Gastrocnemius medialis (tissue), 4 donors: ENCODE data around the gene KIF21B. TPM values are rescaled to one million over a fixed set of nuclear protein-coding genes. Genes with fewer than 3 reads are reported as not detected.

Source experiments
- ATAC-seq, 2 donors: fragments of 150-250 bp; one replicate each; pipeline ENCODE4 v1.9.1; 2016
- DNase-seq, 2 donors: peaks; one replicate each; pipeline ENCODE4 v3.0.0-alpha.2; 2019
- H3K27ac ChIP-seq, 4 donors: fragments of 200-600 bp; sonication (generic); 1 replicate in 1 of 4; 2 replicates in 3 of 4; pipeline ENCODE4 v1.5.1; 2016 to 2018; ENCODE audit warnings: mild to moderate bottlenecking in 2 of 4, moderate library complexity in 1 of 4
- H3K27me3 ChIP-seq, 3 donors: fragments of 200-600 bp; sonication (generic) in 2 of 3; 1 replicate in 1 of 3; 2 replicates in 2 of 3; pipeline versions ENCODE4 v1.5.1 to v1.6.0; 2016 to 2019; ENCODE audit warnings: mild to moderate bottlenecking in 1 of 3, moderate library complexity in 1 of 3
- H3K36me3 ChIP-seq, 2 donors: fragments of 200-600 bp; sonication (generic) in 1 of 2; one replicate each; pipeline ENCODE4 v1.5.1; 2017 to 2018
- H3K4me1 ChIP-seq, 2 donors: fragments of 200-600 bp; sonication (generic) in 1 of 2; one replicate each; pipeline ENCODE4 v1.5.1; 2016 to 2017; ENCODE audit warnings: mild to moderate bottlenecking in 2 of 2
- H3K4me3 ChIP-seq, 4 donors: fragments of 200-600 bp; sonication (generic) in 3 of 4; 1 replicate in 1 of 4; 2 replicates in 3 of 4; pipeline ENCODE4 v1.5.1; 2016 to 2019; ENCODE audit warnings: mild to moderate bottlenecking in 2 of 4
- H3K9me3 ChIP-seq, 3 donors: fragments of 200-600 bp; sonication (generic) in 2 of 3; 1 replicate in 1 of 3; 2 replicates in 2 of 3; pipeline ENCODE4 v1.5.1; 2016 to 2019
- CTCF ChIP-seq, 5 experiments: fragments of 450-650 bp in 3 of 5; fragments of 200-600 bp in 2 of 5; sonication (generic) in 2 of 5; IDR thresholded peaks in 4 of 5; conservative IDR thresholded peaks in 1 of 5; 1 replicate in 4 of 5; 2 replicates in 1 of 5; pipeline ENCODE4 v1.5.1; 2016 to 2019; ENCODE audit warnings: antibody characterized with exemption in 5 of 5, mild to moderate bottlenecking in 3 of 5, moderate library complexity in 3 of 5
- POLR2A ChIP-seq, 2 donors: fragments of 450-650 bp; IDR thresholded peaks; one replicate each; pipeline ENCODE4 v1.6.1; 2017; ENCODE audit warnings: antibody characterized with exemption in 2 of 2, mild to moderate bottlenecking in 2 of 2, moderate library complexity in 2 of 2
- in situ Hi-C, 4 donors: fragments of 200-750 bp; cut with MboI; loops; one replicate each; pipeline versions ENCODE4 v1.15.0 to v1.8.0; 2017; ENCODE audit warnings: low sequenced_read_pairs in 4 of 4
- intact Hi-C: fragments of 100-400 bp; cut with DNase I; formaldehyde crosslinking; loops from one replicate; pipeline ENCODE4 v1.15.1; 2023; ENCODE audit warnings: low total_unique reads
- total RNA-seq, 4 donors: library from RNA; depleted of rRNA; stranded (reverse); fragments of >200 nt; gene quantifications; one replicate each; pipeline versions ENCODE4 v1.1.0 to v1.2.3, GENCODE V29; 2016

Gene KIF21B
- total RNA-seq, 4 donors from 2014 or later = 0.23 to 0.49 (median 0.36) TPM

- TF ChIP-seq CTCF (IDR thresholded peaks at IDR 0.05 in 4 of 5, conservative IDR thresholded peaks at IDR 0.05 in 1 of 5) (no peak), POLR2A (IDR thresholded peaks at IDR 0.05) (no peak)
- H3K4me1 ChIP-seq = no peaks in the 10 kb centered on the region
- in situ Hi-C loops = no loop called here
- H3K27me3 ChIP-seq = no peaks in the 10 kb centered on the region
- ATAC-seq = no peak
- intact Hi-C loops = no loop called here
- peak overlapping the region in 1 of 4 donors; percentile 65 for H3K27ac ChIP-seq
- H3K36me3 ChIP-seq = peaks cover 0 to 34% of the 10 kb centered on the region in 2 donors
- H3K9me3 ChIP-seq = no peaks in the 10 kb centered on the region
- no peak overlapping the region for H3K4me3 ChIP-seq
- DNase-seq = no peak
These were observed 43.5 kb upstream of the KIF21B start for GRCh38 chr1:201066986-201067385.

DNA sequence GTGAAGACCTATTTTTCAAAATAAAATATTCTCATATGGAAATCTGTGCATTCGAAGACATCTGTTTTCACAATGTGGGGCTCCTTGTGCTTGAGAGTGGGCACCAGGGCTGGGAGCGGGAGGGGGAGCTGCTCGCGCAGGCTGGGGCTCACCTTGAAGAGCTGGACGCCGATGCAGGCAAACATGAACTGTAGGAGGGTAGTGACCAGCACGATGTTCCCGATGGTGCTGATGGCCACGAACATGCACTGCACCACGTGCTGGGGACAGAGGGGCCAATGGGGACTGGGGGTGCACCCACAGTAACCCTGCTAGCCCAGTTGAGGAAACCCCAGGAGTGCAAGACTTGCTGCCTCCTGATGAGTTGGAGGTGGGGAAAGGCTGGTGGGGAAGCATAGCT is 42.2 kb upstream of the KIF21B start:
- in situ Hi-C loops = no loop called here
- ATAC-seq (no peak), DNase-seq (no peak)
- H3K27ac ChIP-seq = peak overlapping the region in 1 of 4 donors; percentile 65
- intact Hi-C loops = no loop called here
- H3K9me3 ChIP-seq = no peaks in the 10 kb centered on the region
- no peaks in the 10 kb centered on the region for H3K27me3 ChIP-seq
- peaks cover 0 to 34% of the 10 kb centered on the region in 2 donors for H3K36me3 ChIP-seq
- H3K4me3 ChIP-seq = no peak overlapping the region
- peaks cover 0 to 1% of the 10 kb centered on the region in 2 donors for H3K4me1 ChIP-seq
- TF ChIP-seq POLR2A (IDR thresholded peaks at IDR 0.05) (no peak), CTCF (IDR thresholded peaks at IDR 0.05 in 4 of 5, conservative IDR thresholded peaks at IDR 0.05 in 1 of 5) (no peak)

GRCh38 chr1:201064806-201065205 is 41.3 kb upstream of the KIF21B start:
- H3K4me3 ChIP-seq = no peak overlapping the region
- in situ Hi-C loops (no loop called here), intact Hi-C loops (no loop called here)
- H3K27me3 ChIP-seq = no peaks in the 10 kb centered on the region
- H3K27ac ChIP-seq = peak overlapping the region in 1 of 4 donors; percentile 18
- ATAC-seq (no peak), DNase-seq (no peak)
- TF ChIP-seq CTCF (IDR thresholded peaks at IDR 0.05 in 4 of 5, conservative IDR thresholded peaks at IDR 0.05 in 1 of 5) (no peak), POLR2A (IDR thresholded peaks at IDR 0.05) (no peak)
- H3K9me3 ChIP-seq = no peaks in the 10 kb centered on the region
- peaks cover 0 to 9% of the 10 kb centered on the region in 2 donors for H3K4me1 ChIP-seq
- H3K36me3 ChIP-seq = peaks cover 0 to 28% of the 10 kb centered on the region in 2 donors

- no peak for DNase-seq
- H3K27ac ChIP-seq = peak overlapping the region in 1 of 4 donors; percentile 41
- peaks cover 0 to 9% of the 10 kb centered on the region in 2 donors for H3K4me1 ChIP-seq
- peaks cover 0 to 29% of the 10 kb centered on the region in 2 donors for H3K36me3 ChIP-seq
- in situ Hi-C loops = no loop called here
- no peak for TF ChIP-seq CTCF (IDR thresholded peaks at IDR 0.05 in 4 of 5, conservative IDR thresholded peaks at IDR 0.05 in 1 of 5)
- no peak for TF ChIP-seq POLR2A (IDR thresholded peaks at IDR 0.05)
- intact Hi-C loops = no loop called here
- no peaks in the 10 kb centered on the region for H3K27me3 ChIP-seq
- no peaks in the 10 kb centered on the region for H3K9me3 ChIP-seq
- no peak overlapping the region for H3K4me3 ChIP-seq
- no peak for ATAC-seq
These were observed 39.6 kb upstream of the KIF21B start for GRCh38 chr1:201063145-201063544.

DNA sequence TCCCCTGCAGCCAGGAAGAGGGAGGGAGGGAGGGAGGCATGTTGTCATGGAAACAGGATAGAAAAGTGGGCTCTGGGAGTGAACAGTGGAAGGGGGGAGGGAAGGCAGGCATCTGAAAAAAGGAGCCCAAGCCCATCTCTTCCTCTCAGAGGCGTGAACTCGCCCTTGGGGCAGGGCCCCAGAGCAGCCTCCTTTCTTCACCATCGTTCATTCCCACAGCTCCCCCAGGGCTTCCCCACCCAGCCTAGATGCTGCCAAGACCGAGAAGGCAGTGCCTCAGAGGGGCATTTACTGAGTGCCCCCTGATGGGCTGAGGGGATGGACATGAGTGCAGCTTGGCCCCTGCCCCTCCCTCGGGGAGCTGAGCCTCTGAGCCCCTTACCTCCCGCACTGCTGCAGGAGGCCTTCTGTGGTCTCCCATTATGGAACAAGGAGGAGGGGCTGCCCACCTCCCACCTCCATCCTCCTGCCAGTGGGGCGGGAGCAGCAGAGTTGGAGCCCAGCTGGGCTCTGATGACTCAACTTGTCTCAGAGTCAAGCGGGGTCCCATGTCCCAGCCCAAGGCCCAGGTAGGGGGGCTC is 39.1 kb upstream of the KIF21B start:
- no peak overlapping the region for H3K4me3 ChIP-seq
- in situ Hi-C loops = no loop called here
- DNase-seq (no peak), ATAC-seq (no peak)
- no peaks in the 10 kb centered on the region for H3K9me3 ChIP-seq
- H3K27ac ChIP-seq = peak overlapping the region in 2 of 4 donors; percentile 26 to 77
- peaks cover 0 to 9% of the 10 kb centered on the region in 2 donors for H3K4me1 ChIP-seq
- peaks cover 0 to 34% of the 10 kb centered on the region in 2 donors for H3K36me3 ChIP-seq
- TF ChIP-seq POLR2A (IDR thresholded peaks at IDR 0.05) (no peak), CTCF (IDR thresholded peaks at IDR 0.05 in 4 of 5, conservative IDR thresholded peaks at IDR 0.05 in 1 of 5) (no peak)
- intact Hi-C loops = no loop called here
- no peaks in the 10 kb centered on the region for H3K27me3 ChIP-seq
